ENCODE measurements around the gene SOX5. TPM values are rescaled to one million over a fixed set of nuclear protein-coding genes. Genes with fewer than 3 reads are reported as not detected.

The SOX5 gene
- total RNA-seq, 1 experiment from 2014 or later, result not detected

DNA sequence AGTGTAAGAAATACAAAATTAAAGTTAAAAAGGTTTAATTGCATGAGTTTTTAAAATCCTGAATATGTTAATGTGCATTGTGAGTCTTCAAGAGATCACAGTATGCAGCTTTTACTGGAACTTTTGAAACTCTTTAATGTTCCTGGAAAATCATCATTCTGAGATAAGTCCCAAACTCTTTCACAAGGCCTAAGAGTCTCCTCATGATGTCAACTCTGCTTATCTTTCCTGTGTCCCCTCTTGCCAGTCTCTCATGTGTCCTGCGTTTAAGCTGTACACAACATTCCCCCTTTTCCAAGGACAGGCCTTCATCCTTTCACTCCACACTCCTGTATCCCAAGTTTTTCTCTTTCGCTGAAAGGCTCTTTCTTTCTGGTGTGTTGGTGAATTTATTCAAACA is 380.1 kb downstream of the SOX5 start:
- H3K27ac Mint-ChIP-seq (ENCODE audit: unreplicated experiment), result no peak overlapping the region
- no peaks in the 10 kb centered on the region for H3K27me3 Mint-ChIP-seq (ENCODE audit: unreplicated experiment)
- H3K4me1 Mint-ChIP-seq (ENCODE audit: low read depth, unreplicated experiment), result no peaks in the 10 kb centered on the region
- intact Hi-C loops (cut with micrococcal nuclease; ENCODE audit: unreplicated experiment), result no loop called here
- DNase-seq, result no peak
- no TSS peak for BruUV-seq (replicated peaks)
- TF ChIP-seq, protein P1, sequence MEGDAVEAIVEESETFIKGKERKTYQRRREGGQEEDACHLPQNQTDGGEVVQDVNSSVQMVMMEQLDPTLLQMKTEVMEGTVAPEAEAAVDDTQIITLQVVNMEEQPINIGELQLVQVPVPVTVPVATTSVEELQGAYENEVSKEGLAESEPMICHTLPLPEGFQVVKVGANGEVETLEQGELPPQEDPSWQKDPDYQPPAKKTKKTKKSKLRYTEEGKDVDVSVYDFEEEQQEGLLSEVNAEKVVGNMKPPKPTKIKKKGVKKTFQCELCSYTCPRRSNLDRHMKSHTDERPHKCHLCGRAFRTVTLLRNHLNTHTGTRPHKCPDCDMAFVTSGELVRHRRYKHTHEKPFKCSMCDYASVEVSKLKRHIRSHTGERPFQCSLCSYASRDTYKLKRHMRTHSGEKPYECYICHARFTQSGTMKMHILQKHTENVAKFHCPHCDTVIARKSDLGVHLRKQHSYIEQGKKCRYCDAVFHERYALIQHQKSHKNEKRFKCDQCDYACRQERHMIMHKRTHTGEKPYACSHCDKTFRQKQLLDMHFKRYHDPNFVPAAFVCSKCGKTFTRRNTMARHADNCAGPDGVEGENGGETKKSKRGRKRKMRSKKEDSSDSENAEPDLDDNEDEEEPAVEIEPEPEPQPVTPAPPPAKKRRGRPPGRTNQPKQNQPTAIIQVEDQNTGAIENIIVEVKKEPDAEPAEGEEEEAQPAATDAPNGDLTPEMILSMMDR (IDR thresholded peaks at IDR 0.05; ENCODE audit: unreplicated experiment), result no peak
- H3K9me3 Mint-ChIP-seq (ENCODE audit: low read depth, unreplicated experiment), result peaks cover 15% of the 10 kb centered on the region
- no peaks in the 10 kb centered on the region for H3K36me3 Mint-ChIP-seq (ENCODE audit: insufficient read depth, unreplicated experiment)
- CTCF ChIA-PET, result no interaction called here
- no peak overlapping the region for H3K4me3 Mint-ChIP-seq (ENCODE audit: low read depth, unreplicated experiment)

DNA sequence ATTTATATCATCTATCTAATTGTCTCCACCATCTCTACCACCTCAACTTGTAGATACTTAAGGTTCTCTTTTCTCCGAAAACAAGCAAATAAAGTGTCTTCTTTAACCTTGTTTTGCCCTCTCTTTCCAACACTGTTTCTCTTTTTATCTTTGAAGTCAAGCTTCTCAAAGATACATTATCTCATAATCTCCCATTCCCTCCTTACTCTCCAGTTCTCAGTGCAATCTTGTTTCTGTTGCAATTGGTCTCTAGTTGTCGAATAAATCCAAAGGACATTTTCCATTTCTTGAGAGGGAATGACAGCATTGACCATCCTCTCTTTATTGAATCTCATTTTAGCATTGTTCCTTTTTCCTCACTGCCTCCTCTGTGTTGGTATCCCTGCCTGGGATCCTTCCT is 383.3 kb downstream of the SOX5 start:
- peaks cover 16% of the 10 kb centered on the region for H3K9me3 Mint-ChIP-seq (ENCODE audit: low read depth, unreplicated experiment)
- BruUV-seq (replicated peaks), result no TSS peak
- H3K27ac Mint-ChIP-seq (ENCODE audit: unreplicated experiment), result no peak overlapping the region
- CTCF ChIA-PET, result no interaction called here
- no peak overlapping the region for H3K4me3 Mint-ChIP-seq (ENCODE audit: low read depth, unreplicated experiment)
- H3K27me3 Mint-ChIP-seq (ENCODE audit: unreplicated experiment), result no peaks in the 10 kb centered on the region
- no peak for DNase-seq
- intact Hi-C loops (cut with micrococcal nuclease; ENCODE audit: unreplicated experiment), result no loop called here
- no peaks in the 10 kb centered on the region for H3K4me1 Mint-ChIP-seq (ENCODE audit: low read depth, unreplicated experiment)
- no peaks in the 10 kb centered on the region for H3K36me3 Mint-ChIP-seq (ENCODE audit: insufficient read depth, unreplicated experiment)
- TF ChIP-seq, protein P1 (IDR thresholded peaks at IDR 0.05; ENCODE audit: unreplicated experiment), result no peak

DNA sequence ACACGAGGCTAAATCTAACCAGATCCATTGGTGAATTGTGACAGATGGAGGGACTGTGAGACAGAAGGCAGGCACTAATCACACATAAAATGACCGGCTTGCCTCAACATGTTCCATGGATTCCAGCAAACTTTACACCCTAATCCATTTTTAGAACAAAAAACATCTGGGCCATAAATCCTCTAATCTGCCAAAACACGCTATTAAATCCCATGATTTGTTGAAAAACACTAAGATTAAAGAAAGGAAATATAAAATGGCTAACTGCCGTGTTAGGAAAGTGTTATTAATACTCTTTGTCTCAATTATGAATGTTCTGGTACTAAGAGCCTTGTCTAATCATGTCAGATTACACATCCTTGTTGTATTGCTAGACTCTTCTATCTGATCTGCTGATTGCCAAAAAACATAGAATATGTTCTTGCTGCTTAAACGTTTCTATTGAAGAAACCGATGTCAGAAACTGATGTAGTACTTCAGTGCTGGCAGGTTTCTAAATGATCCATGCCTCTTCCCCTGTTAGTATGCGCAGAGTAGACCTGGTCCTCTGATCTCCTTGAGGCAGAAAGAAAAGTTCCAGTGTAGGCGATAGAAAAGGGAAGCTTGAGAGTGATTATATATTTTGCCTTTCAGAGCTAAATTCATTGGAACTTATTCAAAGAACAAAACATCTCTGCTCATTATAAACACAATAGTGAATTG is 384.9 kb downstream of the SOX5 start:
- H3K36me3 Mint-ChIP-seq (ENCODE audit: insufficient read depth, unreplicated experiment), result no peaks in the 10 kb centered on the region
- no TSS peak for BruUV-seq (replicated peaks)
- H3K4me1 Mint-ChIP-seq (ENCODE audit: low read depth, unreplicated experiment), result no peaks in the 10 kb centered on the region
- no peak for DNase-seq
- CTCF ChIA-PET, result no interaction called here
- intact Hi-C loops (cut with micrococcal nuclease; ENCODE audit: unreplicated experiment), result no loop called here
- H3K9me3 Mint-ChIP-seq (ENCODE audit: low read depth, unreplicated experiment), result peaks cover 15% of the 10 kb centered on the region
- H3K27ac Mint-ChIP-seq (ENCODE audit: unreplicated experiment), result no peak overlapping the region
- no peak overlapping the region for H3K4me3 Mint-ChIP-seq (ENCODE audit: low read depth, unreplicated experiment)
- no peaks in the 10 kb centered on the region for H3K27me3 Mint-ChIP-seq (ENCODE audit: unreplicated experiment)
- TF ChIP-seq, protein P1 (IDR thresholded peaks at IDR 0.05; ENCODE audit: unreplicated experiment), result no peak

DNA sequence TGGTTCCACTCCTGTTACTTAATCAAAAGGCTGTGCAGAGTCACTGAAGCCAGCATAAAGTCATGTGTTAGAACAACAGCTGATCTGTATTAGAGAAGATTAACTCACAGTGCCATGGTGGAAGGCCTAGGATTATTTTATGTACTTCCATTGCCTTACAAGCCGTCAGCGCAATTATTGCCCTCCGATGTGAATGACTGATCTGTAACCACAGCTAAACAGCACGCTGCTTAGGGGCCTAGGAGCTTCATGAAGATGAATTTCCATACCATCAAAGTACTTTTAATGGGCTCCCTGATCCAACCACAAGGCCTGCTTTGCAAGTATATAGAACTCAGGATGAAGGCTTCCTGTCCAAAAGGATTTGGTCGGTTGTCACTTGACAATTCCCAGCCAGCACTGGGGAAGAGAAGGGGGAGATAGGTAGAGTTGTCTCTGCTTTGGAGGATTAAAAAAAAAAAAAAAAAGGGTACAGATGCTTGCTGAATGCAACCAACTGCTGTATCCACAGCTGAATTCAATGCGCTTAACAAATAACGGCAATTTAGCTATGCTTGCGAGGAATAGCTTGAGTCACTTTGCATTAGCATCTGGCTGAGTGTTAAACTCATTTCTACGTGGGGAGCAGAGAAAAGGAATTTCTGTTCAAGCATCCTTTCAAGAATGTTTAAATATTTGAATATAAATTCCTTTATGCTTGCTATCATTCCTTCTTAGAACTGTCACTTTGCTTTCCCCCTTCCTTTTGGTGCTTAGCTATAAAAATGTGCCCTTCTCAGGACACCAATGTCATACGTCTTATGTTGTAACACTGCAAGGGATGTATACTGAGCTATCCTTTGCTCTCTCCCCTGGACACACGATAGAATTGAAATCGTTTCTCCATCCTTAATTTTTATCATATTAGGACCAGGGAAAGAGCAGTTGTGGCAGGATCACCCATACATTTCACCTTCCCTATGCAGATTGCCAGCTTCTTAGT is 387.8 kb downstream of the SOX5 start:
- CTCF ChIA-PET, result interaction anchor here (0.7 kb wide), 1 partner anchor 382 kb away, joined by 7 read pairs; no protein-coding TSS in a partner anchor
- BruUV-seq (replicated peaks), result no TSS peak
- no peak for DNase-seq
- H3K27ac Mint-ChIP-seq (ENCODE audit: unreplicated experiment), result no peak overlapping the region
- H3K4me3 Mint-ChIP-seq (ENCODE audit: low read depth, unreplicated experiment), result no peak overlapping the region
- peaks cover 13% of the 10 kb centered on the region for H3K9me3 Mint-ChIP-seq (ENCODE audit: low read depth, unreplicated experiment)
- TF ChIP-seq, protein P1 (IDR thresholded peaks at IDR 0.05; ENCODE audit: unreplicated experiment), result no peak
- no peaks in the 10 kb centered on the region for H3K36me3 Mint-ChIP-seq (ENCODE audit: insufficient read depth, unreplicated experiment)
- intact Hi-C loops (cut with micrococcal nuclease; ENCODE audit: unreplicated experiment), result no loop called here
- H3K27me3 Mint-ChIP-seq (ENCODE audit: unreplicated experiment), result no peaks in the 10 kb centered on the region
- H3K4me1 Mint-ChIP-seq (ENCODE audit: low read depth, unreplicated experiment), result no peaks in the 10 kb centered on the region
